ENCODE data around the gene C17orf78. TPM values are rescaled to one million over a fixed set of nuclear protein-coding genes. Genes with fewer than 3 reads are reported as not detected.

C17orf78 gene
- total RNA-seq, 1 experiment from 2014 or later, result not detected

- CTCF ChIA-PET, result no interaction called here
- no peak for DNase-seq (ENCODE audit: low read depth, low spot score)
- intact Hi-C loops (cut with micrococcal nuclease), result no loop called here
- no peaks in the 10 kb centered on the region for H3K9me2 ChIP-seq (ENCODE audit: insufficient read depth)
- no peaks in the 10 kb centered on the region for H4K20me1 ChIP-seq (ENCODE audit: insufficient read depth)
- H3K4me3 ChIP-seq (replicated peaks in 1 of 2; ENCODE audit: low read depth in 1 of 2, low read length in 2 of 2), result no peak overlapping the region
- peaks cover 15 to 19% of the 10 kb centered on the region in 2 experiments; a peak in 3 of 4 replicates for H3K36me3 ChIP-seq (ENCODE audit: control insufficient read depth in 1 of 2, insufficient read depth in 2 of 2, low read length in 2 of 2)
- H3K79me2 ChIP-seq (ENCODE audit: insufficient read depth, low read length), result peaks cover 60% of the 10 kb centered on the region
- TF ChIP-seq FOSL1 (IDR thresholded peaks at IDR 0.05; ENCODE audit: low read depth) (no peak), MAX (IDR thresholded peaks at IDR 0.05) (no peak), JUND (IDR thresholded peaks at IDR 0.05) (no peak), ELF1 (IDR thresholded peaks at IDR 0.05; ENCODE audit: borderline replicate concordance, low read depth) (no peak), SIN3A (IDR thresholded peaks at IDR 0.05; ENCODE audit: low read depth) (no peak)
- POLR2A ChIA-PET, result no interaction called here
- no peak for ATAC-seq
- BruUV-seq (replicated peaks), result TSS peak; percentile 22
- RAD21 ChIA-PET (ENCODE audit: low non-redundant PET in 1 of 2, low total read pairs in 2 of 2, uncharacterized antibody in 2 of 2, unreplicated experiment in 2 of 2), result no interaction called here
- H3K4me1 ChIP-seq (ENCODE audit: control insufficient read depth in 1 of 2, insufficient read depth in 2 of 2, low read length in 2 of 2), result no peaks in the 10 kb centered on the region
- no peak overlapping the region for H2AFZ ChIP-seq (ENCODE audit: low read depth, low read length, poor library complexity, severe bottlenecking)
- no peak overlapping the region for H3K9ac ChIP-seq (ENCODE audit: low read length)
- H3K27me3 ChIP-seq (ENCODE audit: insufficient read depth, low read length), result no peaks in the 10 kb centered on the region
- no peak overlapping the region for H3K4me2 ChIP-seq (ENCODE audit: low read length)
- H3K27ac ChIP-seq (ENCODE audit: low read depth, low read length), result no peak overlapping the region
- H3K9me3 ChIP-seq (ENCODE audit: control insufficient read depth in 1 of 2, insufficient read depth in 1 of 2, low read depth in 1 of 2, low read length in 2 of 2), result no peaks in the 10 kb centered on the region
Measured at GRCh38 chr17:37327341-37328090, 48.3 kb upstream of the C17orf78 start.

DNA sequence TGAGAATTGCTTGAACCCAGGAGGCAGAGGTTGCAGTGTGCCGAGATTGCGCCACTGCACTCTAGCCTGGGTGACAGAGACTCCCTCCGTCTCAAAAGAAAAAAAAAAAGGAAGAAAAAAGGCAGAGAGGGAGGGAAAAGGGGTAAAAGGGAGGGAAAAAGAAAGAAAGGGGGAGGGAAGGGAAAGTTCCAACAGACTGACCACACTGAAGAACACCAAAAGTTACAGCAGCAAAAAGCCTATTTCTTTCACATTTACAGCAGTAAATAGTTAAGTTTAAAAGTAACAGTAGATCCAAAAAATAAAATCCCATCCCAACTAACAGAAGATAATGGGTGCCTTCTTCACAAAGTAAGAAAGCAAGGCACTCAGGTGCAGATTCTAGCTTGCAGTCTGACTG is 36.9 kb upstream of the C17orf78 start:
- Histone ChIP-seq H4K20me1 (ENCODE audit: insufficient read depth) (peaks cover 16% of the 10 kb centered on the region), H3K9me3 (ENCODE audit: control insufficient read depth in 1 of 2, insufficient read depth in 1 of 2, low read depth in 1 of 2, low read length in 2 of 2) (no peaks in the 10 kb centered on the region), H3K4me2 (ENCODE audit: low read length) (no peak overlapping the region), H3K9me2 (ENCODE audit: insufficient read depth) (no peaks in the 10 kb centered on the region), H3K79me2 (ENCODE audit: insufficient read depth, low read length) (peaks cover 95% of the 10 kb centered on the region), H2AFZ (ENCODE audit: low read depth, low read length, poor library complexity, severe bottlenecking) (no peak overlapping the region), H3K36me3 (ENCODE audit: control insufficient read depth in 1 of 2, insufficient read depth in 2 of 2, low read length in 2 of 2) (peaks cover 4 to 6% of the 10 kb centered on the region in 2 experiments; a peak in 3 of 4 replicates), H3K9ac (ENCODE audit: low read length) (no peak overlapping the region), H3K27me3 (ENCODE audit: insufficient read depth, low read length) (no peaks in the 10 kb centered on the region), H3K4me1 (ENCODE audit: control insufficient read depth in 1 of 2, insufficient read depth in 2 of 2, low read length in 2 of 2) (peaks cover 0 to 4% of the 10 kb centered on the region in 2 experiments; a peak in 2 of 4 replicates), H3K27ac (ENCODE audit: low read depth, low read length) (no peak overlapping the region), H3K4me3 (replicated peaks in 1 of 2; ENCODE audit: low read depth in 1 of 2, low read length in 2 of 2) (no peak overlapping the region)
- no peak for TF ChIP-seq SRF (IDR thresholded peaks at IDR 0.05; ENCODE audit: low read depth)
- BruUV-seq (replicated peaks), result no TSS peak
- intact Hi-C loops (cut with micrococcal nuclease), result no loop called here
- ATAC-seq, result no peak
- ChIA-PET RAD21 (ENCODE audit: low non-redundant PET in 1 of 2, low total read pairs in 2 of 2, uncharacterized antibody in 2 of 2, unreplicated experiment in 2 of 2) (no interaction called here), CTCF (no interaction called here), POLR2A (no interaction called here)
- no peak for DNase-seq (ENCODE audit: low read depth, low spot score)

Measured in HCT116 (cell line).